ENCODE data around the gene COG3. TPM values are rescaled to one million over a fixed set of nuclear protein-coding genes. Genes with fewer than 3 reads are reported as not detected.

The COG3 gene
- total and polyA plus RNA-seq, 4 donors: 22.8 to 113 (median 38.2) TPM

GRCh38 chr13:45536224-45536623 is 71.5 kb downstream of the COG3 start (continued):
- TF ChIP-seq, protein P1, sequence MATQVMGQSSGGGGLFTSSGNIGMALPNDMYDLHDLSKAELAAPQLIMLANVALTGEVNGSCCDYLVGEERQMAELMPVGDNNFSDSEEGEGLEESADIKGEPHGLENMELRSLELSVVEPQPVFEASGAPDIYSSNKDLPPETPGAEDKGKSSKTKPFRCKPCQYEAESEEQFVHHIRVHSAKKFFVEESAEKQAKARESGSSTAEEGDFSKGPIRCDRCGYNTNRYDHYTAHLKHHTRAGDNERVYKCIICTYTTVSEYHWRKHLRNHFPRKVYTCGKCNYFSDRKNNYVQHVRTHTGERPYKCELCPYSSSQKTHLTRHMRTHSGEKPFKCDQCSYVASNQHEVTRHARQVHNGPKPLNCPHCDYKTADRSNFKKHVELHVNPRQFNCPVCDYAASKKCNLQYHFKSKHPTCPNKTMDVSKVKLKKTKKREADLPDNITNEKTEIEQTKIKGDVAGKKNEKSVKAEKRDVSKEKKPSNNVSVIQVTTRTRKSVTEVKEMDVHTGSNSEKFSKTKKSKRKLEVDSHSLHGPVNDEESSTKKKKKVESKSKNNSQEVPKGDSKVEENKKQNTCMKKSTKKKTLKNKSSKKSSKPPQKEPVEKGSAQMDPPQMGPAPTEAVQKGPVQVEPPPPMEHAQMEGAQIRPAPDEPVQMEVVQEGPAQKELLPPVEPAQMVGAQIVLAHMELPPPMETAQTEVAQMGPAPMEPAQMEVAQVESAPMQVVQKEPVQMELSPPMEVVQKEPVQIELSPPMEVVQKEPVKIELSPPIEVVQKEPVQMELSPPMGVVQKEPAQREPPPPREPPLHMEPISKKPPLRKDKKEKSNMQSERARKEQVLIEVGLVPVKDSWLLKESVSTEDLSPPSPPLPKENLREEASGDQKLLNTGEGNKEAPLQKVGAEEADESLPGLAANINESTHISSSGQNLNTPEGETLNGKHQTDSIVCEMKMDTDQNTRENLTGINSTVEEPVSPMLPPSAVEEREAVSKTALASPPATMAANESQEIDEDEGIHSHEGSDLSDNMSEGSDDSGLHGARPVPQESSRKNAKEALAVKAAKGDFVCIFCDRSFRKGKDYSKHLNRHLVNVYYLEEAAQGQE (IDR thresholded peaks at IDR 0.05): no peak
- no peak for TF ChIP-seq EGR1 (IDR thresholded peaks at IDR 0.05; ENCODE audit: low read depth in 2 of 2)

DNA sequence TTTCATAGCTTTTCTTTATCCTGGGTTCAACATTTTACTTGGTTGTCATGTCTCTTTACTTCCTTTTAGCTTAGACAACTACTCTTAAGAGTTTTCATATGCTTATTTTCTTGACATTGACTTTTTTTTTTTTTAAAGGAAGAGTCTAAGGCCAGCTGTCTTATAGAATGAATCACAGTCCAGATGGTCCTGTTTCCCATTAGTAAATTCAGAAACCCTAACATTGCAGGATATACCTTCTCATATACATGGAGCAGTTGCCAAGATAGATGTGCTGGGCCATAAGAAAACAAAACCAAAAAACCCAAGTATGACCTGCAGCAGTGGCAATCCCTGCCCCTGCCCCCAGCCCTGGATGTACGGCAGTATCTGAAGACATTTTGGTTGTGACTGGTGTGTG is 72.8 kb downstream of the COG3 start:
- Histone ChIP-seq H3K4me3 (ENCODE audit: low read depth in 1 of 3, low read length in 3 of 3) (no peak overlapping the region), H3K27me3 (ENCODE audit: control insufficient read depth in 4 of 4, insufficient read depth in 4 of 4, low read length in 3 of 4) (no peaks in the 10 kb centered on the region), H3K9me3 (ENCODE audit: control insufficient read depth in 4 of 4, low read length in 3 of 4) (no peaks in the 10 kb centered on the region), H3K9ac (ENCODE audit: low read depth in 1 of 2, low read length in 2 of 2) (no peak overlapping the region), H3K4me1 (ENCODE audit: control insufficient read depth in 4 of 4, insufficient read depth in 4 of 4, low read length in 3 of 4) (no peaks in the 10 kb centered on the region), H3K36me3 (ENCODE audit: control insufficient read depth in 4 of 4, insufficient read depth in 3 of 4, low read depth in 1 of 4, low read length in 3 of 4) (peaks cover 6 to 34% (median 32%) of the 10 kb centered on the region in 4 donors), H3K27ac (ENCODE audit: low read depth in 1 of 2, low read length in 2 of 2) (no peak overlapping the region)
- no peak for DNase-seq (ENCODE audit: low spot score)
- WGBS: 91% methylated on average over 1 of the region's 1 CpG
- TF ChIP-seq MAX (IDR thresholded peaks at IDR 0.05) (no peak), FOXA1 (IDR thresholded peaks at IDR 0.05) (no peak), CTCF (IDR thresholded peaks at IDR 0.05; ENCODE audit: low read depth, low read length, missing input control) (no peak), TAF1 (conservative IDR thresholded peaks at IDR 0.05) (no peak), EGR1 (IDR thresholded peaks at IDR 0.05; ENCODE audit: low read depth in 2 of 2) (no peak), NR2F2 (IDR thresholded peaks at IDR 0.05) (no peak)
- TF ChIP-seq, protein P1 (IDR thresholded peaks at IDR 0.05): no peak
- TF ChIP-seq, protein P2, sequence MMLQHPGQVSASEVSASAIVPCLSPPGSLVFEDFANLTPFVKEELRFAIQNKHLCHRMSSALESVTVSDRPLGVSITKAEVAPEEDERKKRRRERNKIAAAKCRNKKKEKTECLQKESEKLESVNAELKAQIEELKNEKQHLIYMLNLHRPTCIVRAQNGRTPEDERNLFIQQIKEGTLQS (IDR thresholded peaks at IDR 0.05): no peak

- no peak overlapping the region for H3K4me3 ChIP-seq (ENCODE audit: low read depth in 1 of 3, low read length in 3 of 3)
- no peak for DNase-seq (ENCODE audit: low spot score)
- H3K36me3 ChIP-seq (ENCODE audit: control insufficient read depth in 4 of 4, insufficient read depth in 3 of 4, low read depth in 1 of 4, low read length in 3 of 4): peaks cover 6 to 27% (median 26%) of the 10 kb centered on the region in 4 donors
- no peak overlapping the region for H3K27ac ChIP-seq (ENCODE audit: low read depth in 1 of 2, low read length in 2 of 2)
- WGBS: 92% methylated on average over 2 of the region's 2 CpGs
- no peaks in the 10 kb centered on the region for H3K27me3 ChIP-seq (ENCODE audit: control insufficient read depth in 4 of 4, insufficient read depth in 4 of 4, low read length in 3 of 4)
- no peak overlapping the region for H3K9ac ChIP-seq (ENCODE audit: low read depth in 1 of 2, low read length in 2 of 2)
- H3K9me3 ChIP-seq (ENCODE audit: control insufficient read depth in 4 of 4, low read length in 3 of 4): no peaks in the 10 kb centered on the region
- no peaks in the 10 kb centered on the region for H3K4me1 ChIP-seq (ENCODE audit: control insufficient read depth in 4 of 4, insufficient read depth in 4 of 4, low read length in 3 of 4)
- no peak for TF ChIP-seq SP1 (IDR thresholded peaks at IDR 0.05)
- TF ChIP-seq EGR1 (IDR thresholded peaks at IDR 0.05; ENCODE audit: low read depth in 2 of 2): no peak
- TF ChIP-seq TAF1 (conservative IDR thresholded peaks at IDR 0.05): no peak
- no peak for TF ChIP-seq RXRA (IDR thresholded peaks at IDR 0.05)
- TF ChIP-seq, protein P2 (IDR thresholded peaks at IDR 0.05): no peak
- no peak for TF ChIP-seq JUND (IDR thresholded peaks at IDR 0.05)
- TF ChIP-seq CTCF (IDR thresholded peaks at IDR 0.05; ENCODE audit: low read depth, low read length, missing input control): no peak
- no peak for TF ChIP-seq NR2F2 (IDR thresholded peaks at IDR 0.05)
- TF ChIP-seq FOXA2 (IDR thresholded peaks at IDR 0.05): no peak
- TF ChIP-seq HNF4A (conservative IDR thresholded peaks at IDR 0.05): no peak
- TF ChIP-seq GABPA (IDR thresholded peaks at IDR 0.05 in 1 of 2, conservative IDR thresholded peaks at IDR 0.05 in 1 of 2): no peak
- no peak for TF ChIP-seq FOXA1 (IDR thresholded peaks at IDR 0.05)
These were observed 73.6 kb downstream of the COG3 start for GRCh38 chr13:45538382-45538781.
